NCI-H1105 (cell line): Measurements from ENCODE around the gene SEPTIN5.

Experiments used
- DNase-seq: peaks from one replicate; lab custom pipeline; 2025; lab: John Stamatoyannopoulos, UW

The SEPTIN5 gene

GRCh38 chr22:19733755-19734154, 19.5 kb downstream of the SEPTIN5 start:
- no peak for DNase-seq

- no peak for DNase-seq
These were observed 19.9 kb downstream of the SEPTIN5 start for GRCh38 chr22:19734163-19734562.

- no peak for DNase-seq
These were observed 20.6 kb downstream of the SEPTIN5 start for GRCh38 chr22:19734837-19735382.

GRCh38 chr22:19735665-19736510, 21.6 kb downstream of the SEPTIN5 start:
- no peak for DNase-seq

GRCh38 chr22:19737846-19738663, 23.8 kb downstream of the SEPTIN5 start:
- no peak for DNase-seq

GRCh38 chr22:19738664-19739447, 24.6 kb downstream of the SEPTIN5 start:
- no peak for DNase-seq

GRCh38 chr22:19739448-19739895, 25.2 kb downstream of the SEPTIN5 start:
- no peak for DNase-seq

GRCh38 chr22:19739911-19740449, 25.7 kb downstream of the SEPTIN5 start:
- no peak for DNase-seq

- DNase-seq, result no peak
These were observed 26.3 kb downstream of the SEPTIN5 start for GRCh38 chr22:19740586-19740985.

GRCh38 chr22:19741053-19741452, 26.8 kb downstream of the SEPTIN5 start:
- no peak for DNase-seq

- DNase-seq, result no peak
These were observed 28.1 kb downstream of the SEPTIN5 start for GRCh38 chr22:19742160-19743066.

GRCh38 chr22:19743081-19743480, 28.8 kb downstream of the SEPTIN5 start:
- DNase-seq, result no peak

- no peak for DNase-seq
These were observed 29.3 kb downstream of the SEPTIN5 start for GRCh38 chr22:19743651-19744050.

GRCh38 chr22:19744350-19745006, 30.2 kb downstream of the SEPTIN5 start:
- no peak for DNase-seq

- no peak for DNase-seq
These were observed 31.1 kb downstream of the SEPTIN5 start for GRCh38 chr22:19745155-19746101.

GRCh38 chr22:19746726-19747125, 32.4 kb downstream of the SEPTIN5 start:
- DNase-seq, result no peak

GRCh38 chr22:19747551-19747950, 33.2 kb downstream of the SEPTIN5 start:
- DNase-seq, result no peak

GRCh38 chr22:19748139-19748538, 33.8 kb downstream of the SEPTIN5 start:
- no peak for DNase-seq
